GM19438 (cell line): ENCODE results near the gene SEMA5A.
"Not testable (repeated sequence)": the region's sequence is repeated elsewhere in the genome, so short reads cannot be mapped to it uniquely, and the experiment has no call there.

Experiments
- ATAC-seq: cut with Tn5 transposase; IDR thresholded peaks from one replicate; pipeline ENCODE4 v1.9.1; 2021; ENCODE audit warnings: low read depth; ENCODE audit not compliant: unreplicated experiment

The SEMA5A gene

DNA sequence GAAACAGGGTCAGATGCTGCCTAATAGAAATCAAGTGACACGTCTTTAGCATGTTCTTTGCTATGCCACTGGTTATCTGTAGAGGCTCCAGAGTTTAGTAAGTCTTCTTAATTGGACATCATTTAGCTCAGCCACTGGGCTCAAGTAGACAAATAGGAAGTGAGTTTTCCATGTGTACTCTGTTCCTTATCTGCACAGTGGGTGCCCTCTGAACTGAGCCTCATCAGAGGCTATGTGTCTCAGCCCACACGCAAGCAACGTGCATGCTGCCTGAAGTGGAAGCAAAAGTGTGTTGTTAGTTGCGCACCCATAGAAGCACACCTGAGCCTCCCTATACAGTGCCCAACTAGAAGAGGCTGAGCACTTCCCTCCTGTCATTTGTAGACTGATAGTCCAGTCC, 134.7 kb downstream of the SEMA5A start:
- no peak for ATAC-seq

DNA sequence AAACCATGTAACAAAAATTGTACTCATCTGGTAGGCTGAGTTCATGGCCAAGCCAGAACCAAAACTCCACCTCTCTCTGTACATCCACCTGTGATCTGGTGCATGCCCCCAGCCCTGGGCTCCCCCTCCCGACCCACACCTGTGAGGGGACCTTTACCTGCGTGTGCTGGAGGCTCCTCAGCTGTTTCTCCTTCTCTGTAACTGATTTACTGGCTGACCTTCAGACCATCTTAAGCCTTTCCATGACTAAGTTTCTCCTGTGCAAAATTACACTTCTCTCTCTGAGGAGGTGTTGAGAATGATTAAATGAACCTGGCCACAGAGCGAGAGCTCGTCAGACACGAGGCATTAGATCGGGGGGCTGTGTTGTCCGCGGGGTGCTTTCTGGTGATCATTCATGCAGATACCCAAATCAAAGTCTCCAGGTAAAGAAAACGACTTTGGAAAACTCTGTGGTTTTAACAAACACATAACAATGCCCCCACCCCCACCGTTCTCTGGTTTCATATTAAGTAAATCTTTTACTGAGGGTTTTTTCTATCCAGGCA, 136.4 kb downstream of the SEMA5A start:
- ATAC-seq, result peak; percentile 36

GRCh38 chr5:9408964-9409363, 136.9 kb downstream of the SEMA5A start:
- peak; percentile 42 for ATAC-seq

DNA sequence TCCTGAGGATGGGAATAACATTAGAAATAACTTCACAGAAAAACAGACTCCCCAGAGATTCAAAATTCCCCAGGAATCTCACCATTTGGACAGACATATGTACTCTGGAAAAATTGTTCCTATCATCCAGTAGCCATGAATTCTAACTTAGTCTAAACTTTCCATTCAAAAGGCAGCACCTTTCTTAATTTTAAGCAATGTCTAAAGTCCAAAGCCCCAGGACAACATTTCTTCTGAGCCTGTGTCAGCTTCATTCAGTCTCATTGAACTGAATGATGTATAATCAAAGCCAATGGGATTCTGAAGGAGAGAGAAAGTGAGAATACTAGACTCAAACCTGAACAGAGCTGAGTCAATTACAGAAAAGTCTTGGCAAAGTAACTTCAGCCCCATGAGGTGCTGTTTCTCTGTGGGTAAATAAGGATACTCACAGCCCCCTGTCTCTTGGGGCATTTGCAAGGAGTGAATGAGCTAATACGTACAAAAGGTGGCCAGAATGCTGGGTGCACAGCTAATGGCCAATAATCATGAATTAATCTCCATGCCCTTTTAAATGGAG, 140.6 kb downstream of the SEMA5A start:
- no peak for ATAC-seq

DNA sequence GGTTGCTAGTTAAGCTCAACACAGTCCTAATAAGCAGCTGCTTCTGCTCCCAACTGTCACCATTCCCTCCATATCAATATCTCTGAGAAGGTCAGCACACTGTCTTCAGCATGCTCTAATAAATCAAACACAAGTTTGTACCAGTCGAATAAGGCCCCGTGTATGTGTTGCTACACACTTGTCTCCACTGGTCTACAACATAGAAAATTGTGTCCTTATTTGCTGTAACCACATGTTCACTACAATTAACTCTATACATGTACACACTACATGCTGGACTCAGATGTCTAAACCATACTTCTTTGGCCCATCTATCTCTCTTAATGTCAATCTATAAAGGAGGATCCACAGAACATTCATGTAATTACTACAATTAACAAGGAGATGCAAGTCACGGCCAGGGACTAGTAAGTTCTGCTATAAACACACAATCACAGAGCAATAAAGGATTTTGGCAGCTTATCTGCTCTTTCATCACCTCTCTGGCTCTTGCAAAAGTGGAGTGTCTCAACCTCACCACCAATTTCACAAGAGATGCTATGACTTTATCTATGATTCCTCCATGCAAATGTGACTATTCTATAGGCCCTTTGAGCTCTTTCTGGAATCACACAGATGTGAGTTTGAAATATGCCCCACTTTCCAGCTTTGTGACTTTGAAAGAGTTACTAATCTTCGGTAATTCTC, 143.9 kb downstream of the SEMA5A start:
- ATAC-seq, result no peak

DNA sequence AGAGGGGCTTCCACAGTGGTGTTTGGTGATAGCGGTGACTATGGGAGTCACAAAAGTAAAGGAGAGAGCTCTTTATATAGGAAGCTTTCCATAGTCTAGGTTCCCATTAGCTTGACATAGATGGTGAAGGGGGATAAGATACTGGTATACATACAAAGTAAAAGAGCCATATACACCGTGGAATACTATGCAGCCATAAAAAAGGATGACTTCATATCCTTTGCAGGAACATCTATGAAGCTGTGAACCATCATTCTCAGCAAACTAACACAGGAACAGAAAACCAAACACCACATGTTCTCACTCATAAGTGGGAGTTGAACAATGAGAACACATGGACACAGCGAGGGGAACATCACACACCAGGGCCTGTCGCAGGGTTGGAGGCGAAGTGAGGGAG, 146.1 kb downstream of the SEMA5A start:
- not testable (repeated sequence) for ATAC-seq

GRCh38 chr5:9399094-9399493, 146.8 kb downstream of the SEMA5A start:
- ATAC-seq, result no peak

GRCh38 chr5:9398227-9398626, 147.6 kb downstream of the SEMA5A start:
- ATAC-seq, result no peak

GRCh38 chr5:9396285-9396770, 149.5 kb downstream of the SEMA5A start:
- no peak for ATAC-seq

- ATAC-seq, result no peak
Measured at GRCh38 chr5:9395706-9396105, 150.2 kb downstream of the SEMA5A start.

DNA sequence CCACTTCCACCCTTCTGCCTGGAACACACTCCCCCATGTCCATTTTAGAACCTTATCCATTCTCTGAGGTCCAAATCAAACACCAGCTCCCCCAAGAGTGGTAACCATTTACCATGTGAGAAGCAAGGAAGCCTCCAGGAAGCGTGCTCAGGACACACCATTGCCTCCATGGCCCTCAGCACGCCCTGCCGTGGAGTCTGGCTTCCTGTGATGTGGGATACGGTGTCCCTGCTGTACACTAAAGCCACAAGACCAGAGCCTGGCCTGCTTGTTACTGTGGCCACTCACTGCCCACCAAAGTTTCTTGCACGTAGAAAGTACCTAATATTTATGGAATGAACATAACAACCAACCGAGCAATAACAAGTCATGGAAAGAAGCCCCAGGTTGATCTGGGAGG, 151.7 kb downstream of the SEMA5A start:
- ATAC-seq, result no peak

DNA sequence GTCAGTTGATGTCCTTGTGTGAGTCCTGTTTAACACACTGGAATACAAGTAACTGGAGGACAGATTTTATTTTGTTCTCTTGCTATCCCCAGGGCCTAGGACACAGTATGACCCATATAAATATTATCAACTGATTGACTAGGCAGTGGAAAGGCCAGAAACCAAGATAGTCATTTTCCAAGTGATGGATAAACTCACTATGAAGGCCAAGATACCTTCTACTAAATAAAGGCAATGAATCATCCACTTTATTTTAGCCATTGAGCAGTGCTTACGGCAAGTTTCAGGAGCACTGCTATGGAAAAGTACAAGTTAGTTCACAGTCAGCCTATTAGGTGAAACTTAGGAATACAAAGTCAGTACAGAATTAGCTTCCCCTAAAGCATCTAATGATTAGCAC, 153.2 kb downstream of the SEMA5A start:
- no peak for ATAC-seq

DNA sequence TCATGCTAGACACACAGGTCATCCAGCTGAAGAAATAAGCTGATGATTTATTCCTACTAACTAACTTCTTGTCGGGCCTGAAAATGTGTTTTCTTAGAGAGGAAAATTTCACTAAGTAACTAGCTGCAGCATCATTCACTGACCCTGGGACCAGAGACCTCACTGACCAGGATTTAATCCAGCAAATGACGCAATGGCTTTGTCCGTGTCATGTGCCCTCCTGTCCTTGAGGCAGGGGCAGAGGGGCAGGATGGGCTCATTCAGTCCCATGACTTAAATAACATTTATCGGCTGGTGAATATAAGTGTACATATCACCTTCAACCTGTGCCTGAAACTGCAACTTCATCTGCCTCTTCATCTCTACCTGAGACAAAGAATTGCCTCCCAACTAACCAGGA, 154.8 kb downstream of the SEMA5A start:
- no peak for ATAC-seq

GRCh38 chr5:9390113-9390512, 155.8 kb downstream of the SEMA5A start:
- ATAC-seq, result no peak

DNA sequence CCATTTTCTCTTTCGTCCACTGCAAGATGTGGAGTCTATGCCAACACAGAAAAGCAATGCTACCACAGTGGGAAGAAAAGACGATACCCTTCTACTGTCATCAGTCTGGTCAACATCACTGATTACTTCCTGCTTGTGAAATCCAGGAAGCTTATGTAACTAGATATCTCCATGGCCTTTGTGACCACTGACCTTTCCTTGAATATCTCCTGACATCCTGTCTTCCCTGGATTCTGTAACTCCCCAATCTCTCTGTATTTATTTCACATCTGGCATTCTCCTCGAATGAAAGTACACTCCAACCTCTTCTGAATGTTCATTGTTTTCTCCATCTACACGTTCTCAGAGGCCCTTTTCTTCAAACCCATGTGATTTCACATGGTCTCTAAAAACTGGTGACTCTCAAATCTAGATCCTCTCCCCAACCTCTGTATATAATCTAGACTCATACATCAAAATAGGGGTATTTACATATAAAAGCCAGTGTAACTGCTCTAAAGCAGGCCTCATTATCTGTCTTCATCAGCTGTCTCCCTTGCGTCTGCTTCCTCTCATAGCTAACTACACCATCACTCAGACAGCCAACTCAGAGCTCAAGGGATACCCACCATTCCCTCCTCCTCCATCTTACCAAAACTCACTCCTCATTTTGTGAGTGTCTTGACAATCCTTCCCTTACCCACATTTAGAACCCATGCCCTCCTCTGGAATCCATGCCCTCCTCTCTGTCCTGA, 156.8 kb downstream of the SEMA5A start:
- no peak for ATAC-seq

DNA sequence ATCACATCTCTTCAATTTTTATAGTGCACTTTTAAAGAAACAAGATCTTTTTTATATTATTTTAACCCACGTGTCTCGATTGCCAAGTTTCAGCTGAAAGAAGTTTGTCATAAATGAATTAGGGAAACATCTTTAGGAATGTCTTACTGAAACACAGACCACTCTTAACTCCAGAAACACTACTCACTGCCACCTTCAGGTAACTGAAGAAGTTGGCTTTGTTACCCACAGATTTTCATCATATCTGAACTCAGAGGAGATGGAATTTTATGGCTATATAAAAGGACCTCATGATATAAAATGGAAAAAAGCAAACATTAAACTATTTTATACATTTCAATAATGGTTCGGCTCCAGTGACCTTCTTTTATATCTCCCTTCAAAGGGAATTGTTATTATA, 158.0 kb downstream of the SEMA5A start:
- ATAC-seq, result no peak

DNA sequence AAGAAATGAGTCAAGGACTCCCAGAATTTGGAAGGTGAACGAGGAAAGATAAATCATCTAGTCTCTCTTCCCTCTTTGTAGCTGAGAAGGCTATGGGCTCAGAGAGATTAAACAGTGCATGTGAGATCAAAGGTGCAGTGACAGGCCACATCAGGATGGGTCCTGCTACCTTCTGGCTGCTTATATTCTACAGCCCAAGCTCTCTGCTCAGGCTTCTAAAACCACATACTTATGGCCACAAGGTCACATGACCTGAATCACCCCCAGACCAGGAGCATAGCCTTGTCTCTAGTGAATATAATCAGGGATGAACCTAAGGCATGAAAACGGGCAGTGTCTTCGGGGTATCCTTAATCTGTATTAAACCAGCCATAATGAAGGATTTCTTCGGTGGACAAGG, 158.9 kb downstream of the SEMA5A start:
- ATAC-seq, result no peak

DNA sequence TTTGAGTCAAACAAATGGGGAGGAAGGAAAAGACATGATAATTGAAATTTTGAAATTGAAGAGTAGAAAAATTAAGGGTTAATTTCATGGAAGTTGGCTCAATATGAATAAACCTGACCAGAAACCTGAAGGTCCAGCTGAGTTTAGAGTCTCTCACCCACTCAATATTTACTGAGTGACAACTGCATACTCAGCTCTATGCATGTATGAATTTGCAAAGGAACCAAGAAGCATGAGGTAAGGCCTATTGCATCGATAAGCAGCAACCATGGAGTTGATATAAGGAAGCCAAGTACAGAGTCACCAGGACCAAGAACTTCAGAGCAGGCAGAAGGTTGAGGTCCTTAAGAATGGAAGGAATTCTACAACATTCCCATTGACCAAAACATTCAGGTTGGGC, 163.4 kb downstream of the SEMA5A start:
- ATAC-seq, result no peak

GRCh38 chr5:9381464-9381863, 164.4 kb downstream of the SEMA5A start:
- peak; percentile 92 for ATAC-seq

- no peak for ATAC-seq
Measured at GRCh38 chr5:9380109-9380508, 165.8 kb downstream of the SEMA5A start.

DNA sequence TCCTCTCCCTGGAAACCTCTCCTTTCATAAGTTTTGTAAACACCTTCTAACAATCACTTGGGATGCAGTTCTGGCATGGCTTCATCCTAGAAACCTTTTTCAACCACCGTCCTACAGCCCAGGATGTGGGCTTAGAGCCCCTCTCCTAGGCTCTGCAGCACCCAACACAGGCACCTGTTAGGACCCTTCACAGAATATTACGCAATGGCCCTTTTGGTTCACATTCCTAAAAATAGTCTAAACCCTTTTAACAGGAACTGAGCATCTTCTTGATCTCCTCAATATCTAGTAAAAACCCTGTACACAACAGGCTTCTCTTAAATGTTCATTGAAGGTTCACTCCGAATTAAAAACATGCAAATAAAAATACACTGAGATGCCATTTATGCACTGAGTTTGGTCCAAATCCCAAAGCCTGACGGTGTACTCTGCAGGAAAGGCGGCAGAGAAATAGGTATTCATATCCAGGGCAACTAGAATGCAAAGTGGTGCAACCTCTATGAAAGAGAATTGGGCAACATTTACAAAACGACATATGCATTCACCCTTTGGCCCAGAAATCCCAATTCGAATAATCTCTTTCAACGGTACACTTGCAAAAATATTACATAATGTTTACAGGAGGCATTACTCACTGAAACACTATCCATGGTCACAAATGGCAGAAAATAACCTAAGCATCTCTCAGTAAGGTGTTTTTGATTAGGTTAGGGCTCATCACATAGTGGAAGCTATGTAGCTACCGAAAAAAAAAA, 169.3 kb downstream of the SEMA5A start:
- ATAC-seq, result no peak
